DMS114 treated with DMSO at 0.1 percent for 48 hours (cell line): ENCODE measurements around the gene TNPO1.

ENCODE experiments used
- DNase-seq: peaks from one replicate; lab custom pipeline; 2025; ENCODE audit not compliant: unreplicated experiment; lab: John Stamatoyannopoulos, UW

Gene TNPO1

DNA sequence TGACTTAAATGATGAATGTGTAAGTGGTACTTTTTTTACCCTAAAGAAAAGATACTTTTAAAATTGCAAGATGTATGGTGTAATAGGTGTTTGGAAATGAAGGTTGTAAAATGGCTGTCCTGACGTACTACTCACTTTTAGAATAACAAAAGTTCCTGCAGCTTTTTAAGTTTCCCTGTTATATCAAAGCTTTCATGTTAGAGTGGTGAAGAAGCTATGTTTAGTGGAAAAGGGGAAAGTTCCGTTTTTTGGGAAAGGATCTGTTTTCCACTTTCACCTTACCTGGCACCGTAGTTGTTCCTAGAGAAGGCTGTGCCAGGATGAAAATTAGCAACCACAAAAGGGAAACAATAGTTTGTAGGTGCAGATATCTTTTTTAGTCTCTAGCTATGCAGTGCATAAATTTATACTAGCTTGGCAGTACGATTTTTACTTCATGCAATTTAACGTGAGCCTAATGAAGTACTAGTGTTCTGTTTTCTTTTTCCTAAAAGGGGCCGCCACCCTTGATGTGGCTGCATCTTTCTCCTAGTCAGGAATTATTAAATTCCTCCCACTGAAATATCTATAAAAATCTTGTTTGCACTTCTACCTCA lies 1.3 kb downstream of the TNPO1 start:
- peak; percentile 18 for DNase-seq

DNA sequence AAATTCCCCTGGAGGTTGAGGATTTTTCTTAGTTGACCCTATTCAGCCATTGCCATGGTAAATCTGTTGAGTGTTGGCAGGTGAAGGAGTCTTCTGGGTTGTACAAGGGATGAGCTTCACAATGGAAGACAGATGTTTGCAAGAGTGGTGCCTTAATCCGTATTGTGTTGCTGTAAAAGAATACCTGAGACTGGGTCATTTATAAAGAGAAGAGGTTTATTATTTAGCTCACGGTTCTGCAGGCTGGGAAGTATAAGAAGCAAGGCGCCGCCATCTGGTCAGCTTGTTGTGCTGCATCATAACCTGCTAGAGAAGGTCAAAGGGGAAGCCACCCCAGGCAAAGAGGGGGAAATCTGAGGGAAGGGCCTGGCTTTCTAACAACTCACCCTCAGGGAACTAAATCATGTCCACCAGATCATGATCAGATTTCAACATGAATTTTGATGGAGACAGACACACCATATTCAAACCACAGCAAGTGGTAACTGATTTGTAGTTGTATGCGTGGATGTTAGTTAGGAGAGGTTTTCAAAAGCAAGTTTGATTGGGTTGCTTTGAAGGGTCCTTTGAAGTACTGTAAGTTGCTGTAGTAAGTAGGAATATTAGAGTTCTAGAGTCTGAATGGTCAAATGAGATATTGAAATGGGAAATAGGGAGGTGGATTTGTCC lies 2.5 kb downstream of the TNPO1 start:
- no peak for DNase-seq

DNA sequence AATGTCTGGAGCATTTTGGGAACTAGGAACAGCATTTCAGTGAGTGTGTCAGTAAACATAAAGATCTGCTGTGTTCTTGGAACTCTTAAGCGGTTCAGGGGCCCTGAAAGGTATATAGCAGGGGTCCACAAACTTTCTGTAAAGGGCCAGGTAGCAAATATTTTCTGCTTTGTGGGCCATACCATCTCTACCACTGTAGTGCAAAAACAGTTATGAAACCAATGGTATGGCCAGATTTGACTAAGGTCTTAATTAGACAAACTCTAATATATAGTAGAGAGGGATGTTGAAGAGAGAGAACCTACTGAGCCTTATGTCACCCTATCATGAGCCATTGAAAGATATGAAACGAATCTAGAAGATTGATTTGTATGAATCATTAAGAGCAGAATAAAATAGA lies 5.3 kb downstream of the TNPO1 start:
- no peak for DNase-seq

DNA sequence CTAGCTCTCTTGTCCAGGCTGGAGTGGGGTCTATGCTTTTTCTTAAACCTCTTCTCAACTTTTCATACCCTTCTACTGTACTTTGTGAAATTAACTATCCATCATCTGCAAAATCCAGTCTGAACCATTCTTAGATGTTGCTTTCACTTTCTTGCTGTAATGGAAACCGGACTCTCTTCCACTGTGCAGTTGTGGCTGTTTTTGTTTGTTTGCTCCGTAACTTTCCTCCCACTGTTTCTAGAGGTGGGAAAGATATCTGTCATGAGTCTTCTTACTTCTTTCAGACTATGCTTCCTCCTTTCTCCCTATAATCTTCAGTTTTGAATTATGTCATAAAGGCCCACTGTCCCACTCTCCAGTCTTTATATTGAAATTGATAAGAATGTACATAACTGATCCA lies 6.5 kb downstream of the TNPO1 start:
- DNase-seq = no peak

DNA sequence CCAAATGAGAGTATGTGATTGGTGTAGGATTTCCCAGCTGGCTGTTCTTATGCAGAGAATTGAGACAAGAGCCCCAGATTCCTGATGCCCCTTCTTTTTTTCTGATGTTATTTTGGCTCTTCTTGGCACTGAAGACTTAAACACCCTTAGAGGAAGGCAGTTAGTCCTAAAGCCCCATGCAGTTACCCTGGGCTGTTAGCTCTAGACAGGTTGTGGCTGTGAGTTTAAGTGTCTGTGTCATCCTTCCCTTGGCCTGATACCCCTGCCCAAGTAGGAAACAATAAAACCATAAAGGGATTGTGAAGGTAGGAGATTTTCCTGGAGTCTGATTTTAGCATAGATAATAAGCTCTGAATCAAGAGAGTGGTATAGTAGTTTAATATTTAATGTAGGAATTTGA lies 13.2 kb downstream of the TNPO1 start:
- DNase-seq = no peak

DNA sequence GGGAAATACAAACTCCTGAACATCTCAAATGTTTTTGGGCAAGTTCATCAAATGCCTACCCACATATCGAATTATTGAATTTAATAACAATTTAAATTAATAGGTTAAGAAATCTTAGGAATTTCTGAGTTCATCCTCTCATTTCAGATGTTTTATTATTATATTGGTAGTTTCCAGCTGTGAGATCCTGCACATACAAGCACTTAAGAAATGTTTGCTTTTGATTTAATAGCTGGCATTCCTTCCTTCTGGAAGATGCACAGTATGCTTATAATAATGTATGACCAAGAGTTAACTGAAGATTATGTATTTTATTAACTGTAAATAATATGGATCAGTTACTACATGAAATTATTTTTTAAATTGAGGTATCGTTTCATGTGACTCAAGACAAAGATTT lies 13.9 kb downstream of the TNPO1 start:
- no peak for DNase-seq

DNA sequence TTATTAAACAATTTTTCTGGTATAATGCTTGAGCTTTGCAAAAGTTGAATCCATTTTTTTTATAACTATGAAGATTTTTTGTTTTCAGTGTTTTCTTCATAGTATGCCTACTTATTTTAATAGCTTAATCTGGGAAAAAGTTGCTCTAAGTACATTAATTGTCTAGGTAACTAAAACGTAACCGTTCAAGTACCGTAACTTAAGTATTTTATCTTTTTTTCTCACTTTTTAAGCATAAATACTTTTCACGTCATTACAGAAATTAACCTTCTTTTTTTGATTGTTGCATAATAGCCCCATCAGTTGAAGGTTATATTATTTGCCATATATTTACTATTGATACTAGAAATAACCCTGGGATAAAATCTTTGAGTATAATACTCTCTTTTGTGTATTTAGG lies 15.2 kb downstream of the TNPO1 start:
- DNase-seq = no peak

DNA sequence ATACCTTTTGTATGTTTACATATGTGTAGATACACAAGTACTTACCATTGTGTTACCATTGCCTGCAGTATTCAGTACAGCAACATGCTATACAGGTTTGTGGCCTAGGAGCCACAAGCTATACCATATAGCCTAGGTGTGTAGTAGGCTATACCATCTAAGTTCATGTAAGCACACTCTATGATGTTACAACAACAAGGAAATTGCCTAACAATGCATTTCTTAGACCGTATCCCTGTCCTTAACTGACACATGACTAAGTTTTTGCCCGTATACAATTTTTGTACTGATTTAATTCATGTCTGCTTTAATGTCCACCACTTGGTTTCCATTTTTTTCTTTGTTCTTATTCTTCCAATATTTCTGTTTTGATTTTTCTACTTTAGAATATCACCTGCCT lies 18.5 kb downstream of the TNPO1 start:
- no peak for DNase-seq

DNA sequence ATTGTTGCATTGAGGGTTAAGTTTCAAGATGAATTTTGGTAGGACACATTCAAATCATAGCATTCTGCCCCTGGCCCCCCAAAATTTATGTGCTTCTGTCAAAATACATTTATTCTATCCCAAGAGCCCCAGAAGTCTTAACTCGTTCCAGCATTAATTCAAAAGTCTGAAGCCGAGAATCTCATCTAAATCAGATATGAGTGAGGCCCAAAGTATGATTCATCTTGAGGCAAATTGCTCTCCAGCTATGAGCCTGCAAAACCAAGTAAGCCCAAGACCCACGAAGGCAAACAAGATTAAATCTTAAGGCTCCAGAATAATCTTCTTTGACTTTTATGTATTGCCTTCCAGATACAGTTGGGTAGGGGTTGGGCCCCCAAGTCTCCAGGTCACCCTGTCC lies 19.2 kb downstream of the TNPO1 start:
- DNase-seq = no peak

DNA sequence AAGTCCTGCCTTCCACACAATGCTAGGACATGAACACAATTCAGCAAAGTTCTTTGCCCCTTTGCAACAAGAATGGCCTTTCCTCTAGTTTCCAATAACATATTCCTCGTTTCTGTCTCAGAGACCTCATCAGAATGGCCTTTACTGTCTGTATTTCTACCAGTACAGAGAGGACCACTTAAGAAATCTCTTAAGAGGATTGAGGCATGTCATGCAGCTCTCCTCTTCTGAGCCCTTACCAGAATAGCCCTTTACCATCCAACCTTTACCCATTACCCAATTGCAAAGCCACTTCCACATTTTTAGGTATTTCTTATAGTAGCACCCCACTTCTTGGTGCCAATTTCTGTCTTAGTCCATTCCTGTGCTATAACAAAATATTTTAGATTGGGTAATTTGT lies 20.3 kb downstream of the TNPO1 start:
- DNase-seq = no peak

DNA sequence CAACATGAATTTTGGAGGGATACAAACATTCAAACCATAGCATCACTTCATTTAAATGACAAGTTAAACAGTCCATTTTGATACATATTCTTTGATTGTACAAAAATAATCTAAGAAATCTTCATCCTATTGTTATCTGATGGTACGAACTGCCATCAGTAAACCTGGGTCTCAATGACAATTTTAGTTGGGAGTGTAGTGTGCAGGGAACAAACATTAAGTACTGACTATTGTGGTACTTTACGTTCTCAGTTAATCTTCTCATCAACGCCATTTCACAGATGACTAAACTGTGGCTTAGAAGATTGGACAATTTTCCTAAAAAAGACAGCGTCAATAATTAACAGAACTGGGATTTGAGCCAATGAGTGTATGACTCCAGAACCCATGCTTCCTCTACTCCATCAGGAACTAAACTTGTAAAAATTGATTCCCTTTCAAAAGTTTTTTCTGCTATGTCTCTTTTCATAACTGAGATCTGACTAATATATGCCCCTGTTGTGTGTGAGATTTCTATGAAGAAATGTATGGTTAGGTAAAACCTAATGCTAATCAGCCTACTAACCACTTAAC lies 21.1 kb downstream of the TNPO1 start:
- no peak for DNase-seq

DNA sequence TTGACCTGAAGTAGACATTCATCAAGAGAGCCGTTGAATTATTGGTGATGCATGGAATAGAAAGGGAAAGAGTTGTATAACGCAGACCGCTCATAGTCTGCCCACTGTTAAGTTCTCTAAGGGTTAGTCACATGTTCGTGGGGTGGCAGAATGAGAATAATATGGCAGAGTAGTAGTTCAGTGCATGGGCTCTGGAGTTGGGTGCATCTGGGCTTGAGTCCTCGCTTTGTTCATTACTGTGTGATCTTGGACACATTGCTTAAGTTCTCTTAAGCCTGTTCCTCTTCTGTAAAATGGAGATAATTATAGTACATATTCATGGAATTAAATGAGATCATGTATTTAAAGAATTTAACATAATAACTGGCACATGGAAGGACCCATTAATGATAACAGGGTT lies 23.6 kb downstream of the TNPO1 start:
- DNase-seq = no peak

DNA sequence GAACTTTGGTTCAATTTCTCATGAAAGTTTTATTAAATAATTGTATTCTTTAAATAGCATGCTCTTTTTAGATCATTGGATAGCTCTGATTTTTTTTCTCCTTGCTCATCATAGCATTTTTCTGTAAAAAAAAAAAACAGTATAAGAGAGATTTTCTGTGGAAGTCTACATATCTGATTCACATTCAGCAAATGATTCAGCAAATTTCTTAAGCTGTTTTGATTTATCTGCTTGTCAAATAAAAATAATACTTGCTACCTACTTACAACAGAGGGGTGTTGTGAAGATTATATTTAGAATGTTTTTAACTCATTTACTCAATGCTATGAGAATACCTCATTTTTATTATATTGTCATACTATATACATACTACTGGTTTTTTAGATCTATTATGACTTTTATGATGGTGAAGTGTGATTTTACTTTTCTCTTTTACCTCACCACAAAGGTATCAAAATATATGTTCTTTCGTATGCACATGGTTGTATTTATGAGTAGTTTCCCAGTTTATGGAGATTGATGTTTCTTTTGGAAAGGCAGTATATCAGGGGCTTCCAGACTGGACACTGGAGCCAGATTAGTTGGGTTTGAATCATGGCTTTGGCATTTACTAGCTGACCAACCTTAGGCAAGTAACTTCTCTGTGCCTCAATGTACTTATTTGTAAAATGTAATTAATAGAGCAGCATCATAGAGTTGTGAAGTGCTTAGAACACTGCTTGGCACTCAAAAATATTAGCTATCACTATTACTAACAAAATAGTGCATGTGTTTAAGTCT lies 25.5 kb downstream of the TNPO1 start:
- DNase-seq = no peak

DNA sequence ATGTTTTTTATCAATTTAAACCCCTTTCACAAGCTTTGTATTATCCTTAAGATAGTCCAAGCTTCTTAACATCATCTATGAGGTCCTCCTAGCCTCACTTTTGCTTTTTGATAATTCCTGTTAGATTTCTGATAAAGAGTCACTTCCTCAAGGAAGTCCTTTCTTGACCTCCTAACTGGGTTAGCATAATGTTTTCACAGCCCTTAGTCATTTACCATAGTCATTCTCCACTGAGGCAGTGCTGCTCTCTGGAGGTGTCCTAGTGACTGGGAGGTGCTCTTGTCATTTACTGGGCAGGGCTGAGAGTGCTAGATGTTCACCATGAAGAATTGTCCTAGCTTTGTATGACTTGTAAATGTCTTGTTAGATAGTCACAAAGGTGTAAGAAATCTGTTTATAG lies 26.4 kb downstream of the TNPO1 start:
- no peak for DNase-seq

DNA sequence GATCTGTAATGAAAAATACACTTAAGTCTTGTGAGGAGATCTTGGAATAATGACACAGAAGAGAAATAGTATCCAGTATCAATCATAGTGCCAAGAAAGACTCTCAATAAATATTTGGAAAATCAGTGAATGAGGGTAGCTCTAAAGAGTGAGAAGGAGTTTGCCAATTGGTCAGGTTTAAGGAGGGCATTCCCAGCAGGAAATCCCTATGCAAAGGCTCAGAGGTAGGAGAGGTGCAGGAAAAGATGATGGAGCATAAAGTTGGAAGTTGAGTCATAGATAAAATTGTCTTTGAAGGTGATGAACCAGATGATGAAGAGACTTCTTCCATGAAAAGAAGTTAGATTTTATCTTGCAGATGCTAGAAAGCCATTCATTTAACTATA lies 27.8 kb downstream of the TNPO1 start:
- DNase-seq = no peak

DNA sequence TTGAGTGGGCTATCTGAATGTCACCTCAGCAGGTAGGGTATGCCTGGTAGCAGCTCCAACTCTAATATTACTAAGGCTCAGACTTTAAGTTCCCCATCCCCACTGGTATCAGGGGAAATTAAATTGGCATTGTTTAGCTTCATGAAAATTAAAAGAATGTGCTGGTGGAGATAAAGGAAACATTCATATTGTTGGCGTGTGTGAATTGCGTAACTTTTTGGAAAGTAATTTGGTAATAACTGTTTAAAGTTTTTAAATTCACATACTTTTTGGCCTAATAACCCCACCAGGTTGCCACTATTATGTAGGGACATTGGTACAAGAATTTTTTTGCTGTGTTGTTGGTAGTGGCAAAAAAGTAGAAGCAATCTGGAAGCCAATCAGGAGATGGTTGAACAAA lies 29.4 kb downstream of the TNPO1 start:
- DNase-seq = no peak

DNA sequence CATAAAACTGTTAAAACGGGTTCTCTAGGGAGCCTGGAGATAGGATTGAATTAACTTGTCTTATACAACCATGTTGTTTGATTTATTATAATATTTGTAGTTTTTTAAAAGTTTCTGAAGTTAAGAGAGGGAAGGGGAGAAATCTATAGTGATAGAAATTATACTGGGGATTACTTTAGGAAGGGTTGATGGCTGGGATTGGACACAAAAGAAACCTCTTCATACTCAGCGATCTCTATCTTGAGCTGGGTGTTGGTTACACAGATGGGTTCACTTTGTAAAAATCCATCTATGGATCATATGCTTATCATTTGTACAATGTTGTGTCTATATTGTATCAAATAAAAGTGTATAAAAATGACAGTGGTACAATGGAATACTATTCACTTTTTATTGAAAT lies 30.0 kb downstream of the TNPO1 start:
- no peak for DNase-seq

DNA sequence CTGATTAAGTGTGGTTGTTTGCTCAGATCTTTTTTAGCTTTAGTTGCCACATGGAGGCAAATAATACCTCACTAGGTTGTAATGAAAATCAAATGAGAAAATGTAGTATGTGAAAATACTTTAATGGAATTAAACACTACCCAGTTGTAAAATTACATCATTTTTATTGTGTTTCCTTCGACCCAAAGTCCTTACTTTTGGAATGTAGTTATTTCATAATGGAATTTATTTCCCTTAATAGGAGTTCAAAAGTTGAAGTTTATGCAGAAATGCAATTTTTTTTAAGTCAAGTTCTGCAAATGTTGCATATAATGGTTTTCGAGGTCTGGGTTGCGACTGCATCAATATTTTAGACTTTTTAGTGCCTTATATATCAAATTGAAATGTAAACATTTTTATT lies 31.0 kb downstream of the TNPO1 start:
- DNase-seq = no peak

DNA sequence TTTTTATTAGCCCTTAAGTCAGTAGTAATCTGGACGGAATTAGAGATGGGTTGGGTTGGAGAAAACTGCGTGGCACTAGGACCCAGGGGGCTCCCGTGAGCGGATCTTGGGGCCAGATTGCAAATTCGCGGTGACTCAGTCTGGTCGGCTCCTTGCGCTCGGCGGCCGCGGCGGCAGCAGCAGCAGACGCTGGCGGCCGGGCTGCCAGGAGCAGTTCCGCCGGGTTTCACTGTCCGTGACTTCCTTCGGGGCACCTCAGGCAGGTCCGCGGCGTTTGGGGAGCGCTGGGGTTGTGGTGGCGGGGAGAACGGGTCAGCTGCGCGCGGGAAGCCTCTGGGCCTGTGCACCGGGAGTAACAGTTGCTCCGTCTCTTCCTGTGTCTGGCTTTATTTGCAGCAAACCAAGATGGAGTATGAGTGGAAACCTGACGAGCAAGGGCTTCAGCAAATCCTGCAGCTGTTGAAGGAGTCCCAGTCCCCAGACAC lies 31.6 kb downstream of the TNPO1 start:
- DNase-seq = peak; percentile 83

DNA sequence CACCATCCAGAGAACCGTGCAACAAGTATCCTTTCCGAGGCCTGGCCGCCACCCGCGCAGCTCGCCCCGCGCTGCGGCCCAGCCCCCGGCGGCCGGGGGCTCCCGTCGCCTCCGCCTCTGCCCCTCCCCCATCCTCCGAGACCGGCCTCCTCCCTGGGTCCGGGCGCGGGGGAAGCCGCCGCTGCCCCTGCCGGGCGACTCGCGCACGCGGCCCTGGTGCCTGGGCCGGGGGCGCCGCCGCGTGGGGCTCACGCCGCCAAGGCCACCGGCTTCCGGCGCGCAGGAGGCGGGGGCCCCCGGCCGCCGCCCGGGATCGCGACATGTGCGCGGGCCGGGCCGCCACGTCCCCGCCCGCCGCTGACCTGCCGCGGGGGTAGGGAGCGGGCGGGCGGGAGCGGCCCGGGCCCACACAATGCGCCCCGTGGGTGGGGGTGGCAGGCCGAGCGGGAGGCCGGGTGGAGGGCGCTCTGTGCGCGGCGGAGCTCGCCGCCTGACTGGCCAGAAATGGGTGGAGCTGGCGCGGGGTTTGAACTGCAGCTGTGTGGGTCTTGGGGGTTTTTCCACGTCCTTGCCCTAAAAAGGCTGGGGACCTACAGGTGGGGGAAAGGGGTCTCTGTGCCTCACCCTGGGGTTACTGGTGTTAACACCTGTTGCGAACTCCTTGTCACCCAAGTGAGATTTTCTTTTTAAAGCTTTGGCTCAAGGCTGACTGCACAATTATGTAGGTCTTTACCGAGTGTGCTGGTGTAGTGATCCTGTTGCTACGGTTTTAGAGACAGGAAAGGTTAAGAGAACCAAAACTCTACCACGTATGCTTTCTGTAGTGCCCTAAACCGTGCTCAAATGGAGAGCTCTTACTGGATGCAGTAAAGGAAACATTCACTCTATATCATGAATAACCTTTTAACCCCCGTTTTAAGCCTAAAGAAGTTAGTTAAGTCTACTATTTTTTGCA lies 32.3 kb downstream of the TNPO1 start:
- peak; percentile 29 for DNase-seq

DNA sequence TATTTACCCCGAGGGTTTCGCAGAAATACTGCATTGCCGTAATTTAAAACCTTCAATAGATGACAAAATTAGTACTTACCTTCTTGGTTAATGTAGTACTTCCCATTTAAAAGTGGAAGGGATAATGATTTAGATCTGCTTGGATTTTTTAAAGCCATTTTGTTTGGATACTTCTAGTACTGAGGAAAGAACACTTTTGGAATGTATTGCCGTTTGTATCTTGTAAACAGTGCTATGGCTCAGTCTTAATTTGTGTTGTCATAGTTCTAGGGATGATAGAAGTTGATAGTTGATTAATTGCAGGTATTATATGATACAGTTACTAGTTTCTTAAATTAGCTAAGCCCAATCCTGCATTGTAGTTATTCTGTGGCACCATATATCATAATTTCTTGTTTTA lies 33.1 kb downstream of the TNPO1 start:
- no peak for DNase-seq
